Hepatocyte (in vitro differentiated cells): ENCODE data around the gene BAZ2B. TPM values are rescaled to one million over a fixed set of nuclear protein-coding genes. Genes with fewer than 3 reads are reported as not detected.
"Not testable (repeated sequence)": the region's sequence is repeated elsewhere in the genome, so short reads cannot be mapped to it uniquely, and the experiment has no call there.

Source experiments
- DNase-seq: peaks from one replicate; pipeline ENCODE4 v3.0.0-alpha.2; 2016; ENCODE audit warnings: low spot score
- H2AFZ ChIP-seq: fragments of 200-600 bp; sonication (generic); 2 replicates; pipeline ENCODE4 v1.6.0; 2016; ENCODE audit warnings: antibody characterized with exemption, mild to moderate bottlenecking
- H3K27ac ChIP-seq: fragments of 200-600 bp; sonication (generic); 2 replicates; pipeline ENCODE4 v1.5.1; 2016; ENCODE audit warnings: mild to moderate bottlenecking
- H3K27me3 ChIP-seq: fragments of 200-600 bp; sonication (generic); 2 replicates; pipeline ENCODE4 v1.6.1; 2016
- H3K36me3 ChIP-seq: fragments of 200-600 bp; sonication (generic); replicated peaks from 2 replicates; pipeline ENCODE4 v1.5.1; 2016; ENCODE audit warnings: low read depth; ENCODE audit not compliant: insufficient read depth
- H3K4me1 ChIP-seq: fragments of 200-600 bp; sonication (generic); 2 replicates; pipeline ENCODE4 v1.5.1; 2016; ENCODE audit warnings: mild to moderate bottlenecking, moderate library complexity; ENCODE audit not compliant: insufficient read depth
- H3K4me2 ChIP-seq: fragments of 200-600 bp; sonication (generic); 2 replicates; pipeline ENCODE4 v1.6.0; 2016
- H3K4me3 ChIP-seq: fragments of 200-600 bp; sonication (generic); 2 replicates; pipeline ENCODE4 v1.5.1; 2016; ENCODE audit warnings: mild to moderate bottlenecking
- H3K79me2 ChIP-seq: fragments of 200-600 bp; sonication (generic); 2 replicates; pipeline ENCODE4 v1.6.0; 2017; ENCODE audit warnings: mild to moderate bottlenecking
- H3K9me2 ChIP-seq: fragments of 200-600 bp; sonication (generic); replicated peaks from 2 replicates; pipeline ENCODE4 v1.6.0; 2017; ENCODE audit warnings: mild to moderate bottlenecking; ENCODE audit not compliant: insufficient read depth
- H3K9me3 ChIP-seq: fragments of 200-600 bp; sonication (generic); 2 replicates; pipeline ENCODE4 v1.5.1; 2016; ENCODE audit warnings: low read depth, mild to moderate bottlenecking
- H4K20me1 ChIP-seq: fragments of 200-600 bp; sonication (generic); 2 replicates; pipeline ENCODE4 v1.6.0; 2016; ENCODE audit warnings: mild to moderate bottlenecking; ENCODE audit not compliant: insufficient read depth, poor library complexity, severe bottlenecking
- CTCF ChIP-seq: fragments of 200-600 bp; sonication (generic); IDR thresholded peaks from 2 replicates; pipeline ENCODE4 v1.5.1; 2016; ENCODE audit warnings: antibody characterized with exemption, mild to moderate bottlenecking; ENCODE audit not compliant: poor library complexity
- EZH2 ChIP-seq: fragments of 200-600 bp; sonication (generic); IDR thresholded peaks from 2 replicates; pipeline ENCODE4 v1.6.1; 2016; ENCODE audit warnings: antibody characterized with exemption, mild to moderate bottlenecking, borderline replicate concordance
- EZH2phosphoT487 ChIP-seq: fragments of 200-600 bp; sonication (generic); IDR thresholded peaks from one replicate; pipeline ENCODE4 v1.6.1; 2018; ENCODE audit warnings: antibody characterized with exemption, mild to moderate bottlenecking, low read depth, moderate library complexity; ENCODE audit not compliant: unreplicated experiment, severe bottlenecking
- WGBS: methylation state at CpG from one replicate; pipeline ENCODE4 v1.1.6; 2016; ENCODE audit warnings: low lambda C conversion rate; ENCODE audit errors: missing lambda C conversion rate; 5-methylcytosine and 5-hydroxymethylcytosine counted together
- polyA plus RNA-seq: library from polyadenylated mRNA; unstranded; fragments of >200 nt; fragmentation: Nextera tagmentation; extraction: Ambion mirVana; gene quantifications from 2 replicates; pipeline ENCODE4 v1.2.1, GENCODE V29; 2016
- total RNA-seq: library from RNA; depleted of rRNA; stranded (reverse); fragments of >200 nt; gene quantifications from 2 replicates; pipeline ENCODE4 v1.2.3, GENCODE V29; 2014

BAZ2B gene
- total and polyA plus RNA-seq, 2 experiments from 2014 or later: 40.7 to 83.3 TPM

- Histone ChIP-seq H2AFZ (no peak overlapping the region), H3K9me3 (no peaks in the 10 kb centered on the region), H3K27ac (no peak overlapping the region), H3K27me3 (no peaks in the 10 kb centered on the region), H3K9me2 (no peaks in the 10 kb centered on the region), H3K4me2 (no peak overlapping the region), H3K4me1 (no peaks in the 10 kb centered on the region), H3K4me3 (no peak overlapping the region), H3K36me3 (no peaks in the 10 kb centered on the region), H4K20me1 (no peaks in the 10 kb centered on the region), H3K79me2 (no peaks in the 10 kb centered on the region)
- WGBS: 98% methylated on average over 2 of the region's 2 CpGs
- TF ChIP-seq CTCF (no peak), EZH2 (no peak), EZH2phosphoT487 (no peak)
- no peak for DNase-seq
Observed at GRCh38 chr2:159633219-159633618, 16.9 kb upstream of the BAZ2B start.

- 91% methylated on average over 2 of the region's 2 CpGs for WGBS
Observed at GRCh38 chr2:159625628-159626027, 9.3 kb upstream of the BAZ2B start.

DNA sequence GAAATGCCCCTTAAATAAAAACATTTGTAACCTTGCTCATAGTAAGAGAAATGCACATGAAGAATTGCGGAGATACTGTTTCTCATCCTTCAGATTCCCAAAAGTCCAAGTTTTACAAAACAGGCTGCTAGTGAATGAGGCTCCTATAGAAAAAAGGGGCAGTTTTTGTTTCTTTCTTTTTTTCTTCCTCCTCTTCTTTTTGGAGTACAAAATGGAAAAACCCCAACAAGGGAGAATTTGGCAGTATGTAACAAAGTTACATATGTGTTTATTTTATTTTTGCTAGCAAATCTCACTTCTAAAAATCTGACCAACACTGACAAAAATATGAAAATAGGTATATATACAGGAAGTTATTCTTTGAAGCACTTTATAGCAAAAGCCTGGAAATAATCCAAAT is 7.1 kb upstream of the BAZ2B start:
- no peak for DNase-seq
- Histone ChIP-seq H2AFZ (no peak overlapping the region), H3K27me3 (no peaks in the 10 kb centered on the region), H3K4me1 (no peaks in the 10 kb centered on the region), H3K79me2 (peaks cover 2% of the 10 kb centered on the region), H3K4me3 (no peak overlapping the region), H3K36me3 (no peaks in the 10 kb centered on the region), H4K20me1 (no peaks in the 10 kb centered on the region), H3K27ac (no peak overlapping the region), H3K4me2 (no peak overlapping the region), H3K9me2 (no peaks in the 10 kb centered on the region), H3K9me3 (no peaks in the 10 kb centered on the region)
- TF ChIP-seq EZH2phosphoT487 (no peak), EZH2 (no peak), CTCF (no peak)
- WGBS: 97% methylated on average over 1 of the region's 1 CpG

More at GRCh38 chr2:159625628-159626027, 9.3 kb upstream of the BAZ2B start:
- H3K79me2 ChIP-seq, H3K4me2 ChIP-seq, H3K4me1 ChIP-seq, H2AFZ ChIP-seq, H4K20me1 ChIP-seq, H3K4me3 ChIP-seq, H3K9me2 ChIP-seq, H3K9me3 ChIP-seq, H3K36me3 ChIP-seq, H3K27me3 ChIP-seq, H3K27ac ChIP-seq, DNase-seq: not testable (repeated sequence)

GRCh38 chr2:159622966-159623365 is 6.6 kb upstream of the BAZ2B start:
- no peak overlapping the region for H2AFZ ChIP-seq
- 90% methylated on average over 1 of the region's 2 CpGs for WGBS
- peaks cover 6% of the 10 kb centered on the region for H3K79me2 ChIP-seq
- no peak for DNase-seq
- H4K20me1 ChIP-seq: no peaks in the 10 kb centered on the region
- no peak overlapping the region for H3K4me2 ChIP-seq
- H3K27me3 ChIP-seq: no peaks in the 10 kb centered on the region
- TF ChIP-seq EZH2phosphoT487 (no peak), CTCF (no peak), EZH2 (no peak)
- no peaks in the 10 kb centered on the region for H3K36me3 ChIP-seq
- no peak overlapping the region for H3K27ac ChIP-seq
- H3K9me2 ChIP-seq: no peaks in the 10 kb centered on the region
- no peak overlapping the region for H3K4me3 ChIP-seq
- peaks cover 3% of the 10 kb centered on the region for H3K4me1 ChIP-seq
- no peaks in the 10 kb centered on the region for H3K9me3 ChIP-seq
